Transverse colon (tissue), 4 donors: Measurements from ENCODE around the gene SLC29A4. TPM values are rescaled to one million over a fixed set of nuclear protein-coding genes. Genes with fewer than 3 reads are reported as not detected.
"Not testable (repeated sequence)": the region's sequence is repeated elsewhere in the genome, so short reads cannot be mapped to it uniquely, and the experiment has no call there.

Experiments
- DNase-seq: peaks from one replicate; pipeline ENCODE4 v3.0.0-alpha.2; 2019
- H3K27ac ChIP-seq, 4 donors: fragments of 200-600 bp; sonication (generic); 2 replicates each; pipeline ENCODE4 v1.5.1; 2016 to 2018; ENCODE audit warnings: inconsistent platforms in 4 of 4
- H3K27me3 ChIP-seq: fragments of 200-600 bp; sonication (generic); 2 replicates; pipeline ENCODE4 v1.5.1; 2017; ENCODE audit warnings: inconsistent platforms
- H3K36me3 ChIP-seq, 4 donors: fragments of 200-600 bp; sonication (generic); 2 replicates each; pipeline ENCODE4 v1.5.1; 2017 to 2019; ENCODE audit warnings: inconsistent platforms in 4 of 4
- H3K4me1 ChIP-seq, 4 donors: fragments of 200-600 bp; sonication (generic); 2 replicates each; pipeline ENCODE4 v1.5.1; 2017 to 2020; ENCODE audit warnings: inconsistent platforms in 4 of 4
- H3K4me3 ChIP-seq, 4 donors: fragments of 200-600 bp; sonication (generic); 1 replicate in 1 of 4; 2 replicates in 3 of 4; pipeline versions ENCODE4 v1.5.1 to v1.6.1; 2017 to 2019; ENCODE audit warnings: inconsistent platforms in 4 of 4
- H3K9me3 ChIP-seq, 2 donors: fragments of 200-600 bp; sonication (generic); 2 replicates each; pipeline ENCODE4 v1.5.1; 2017 to 2019; ENCODE audit warnings: inconsistent platforms in 2 of 2
- CTCF ChIP-seq, 5 experiments: fragments of 200-600 bp in 3 of 5; fragments of 450-650 bp in 2 of 5; sonication (generic) in 3 of 5; IDR thresholded peaks; 1 replicate in 2 of 5; 2 replicates in 3 of 5; pipeline ENCODE4 v1.5.1; 2016 to 2017; ENCODE audit warnings: antibody characterized with exemption in 5 of 5, inconsistent platforms in 3 of 5, mild to moderate bottlenecking in 2 of 5, moderate library complexity in 1 of 5
- EP300 ChIP-seq: sonication (generic); formaldehyde crosslinking; IDR thresholded peaks from one replicate; pipeline ENCODE4 v1.6.1; 2017; ENCODE audit warnings: antibody characterized with exemption, low read depth
- POLR2A ChIP-seq: fragments of 450-650 bp; IDR thresholded peaks from one replicate; pipeline ENCODE4 v1.6.1; 2016; ENCODE audit warnings: antibody characterized with exemption, mild to moderate bottlenecking, moderate library complexity
- POLR2AphosphoS5 ChIP-seq, 3 donors: sonication (generic); formaldehyde crosslinking; IDR thresholded peaks; one replicate each; pipeline ENCODE4 v1.6.1; 2016; ENCODE audit warnings: antibody characterized with exemption in 3 of 3
- WGBS, 2 donors: methylation state at CpG; one replicate each; pipeline ENCODE4 v1.1.5; 2018; ENCODE audit warnings: low coverage in 1 of 2; 5-methylcytosine and 5-hydroxymethylcytosine counted together
- in situ Hi-C, 4 donors: fragments of 200-750 bp; cut with MboI; loops; one replicate each; pipeline versions ENCODE4 v1.15.0 to v1.15.1; 2017; ENCODE audit warnings: low sequenced_read_pairs in 3 of 4, low pct_ligation_motif_present in 1 of 4, low pct_unique_long_range_greater_than_20kb in 1 of 4
- intact Hi-C: fragments of 100-400 bp; cut with DNase I; formaldehyde crosslinking; loops from one replicate; pipeline ENCODE4 v1.15.1; 2023; ENCODE audit warnings: low total_unique reads
- total RNA-seq, 4 donors: library from RNA; depleted of rRNA; stranded (reverse); fragments of >200 nt; gene quantifications; one replicate each; pipeline ENCODE4 v1.1.0, GENCODE V29; 2016

The SLC29A4 gene
- total RNA-seq, 4 donors from 2014 or later = 0.60 to 36.3 (median 2.6) TPM

- Histone ChIP-seq H3K36me3 (peaks cover 0 to 59% (median 27%) of the 10 kb centered on the region in 4 donors), H3K9me3 (peaks cover 0 to 7% of the 10 kb centered on the region in 2 donors), H3K27me3 (no peaks in the 10 kb centered on the region), H3K4me1 (no peaks in the 10 kb centered on the region), H3K27ac (no peak overlapping the region), H3K4me3 (no peak overlapping the region)
- DNase-seq = no peak
- TF ChIP-seq POLR2A = no peak
- TF ChIP-seq POLR2AphosphoS5 (IDR thresholded peaks at IDR 0.05) = no peak
- no peak for TF ChIP-seq EP300
- TF ChIP-seq CTCF (IDR thresholded peaks at IDR 0.05) = no peak
- 87% methylated on average over 29 of the region's 29 CpGs; no CpG with 5 or more reads in 1 of the 2 donors for WGBS, 2 donors
- in situ Hi-C loops = no loop called here
- intact Hi-C loops = no loop called here
Observed at GRCh38 chr7:5322621-5323410, 40.1 kb downstream of the SLC29A4 start.

- intact Hi-C loops, H3K27me3 ChIP-seq, H3K4me3 ChIP-seq, DNase-seq, H3K4me1 ChIP-seq, H3K27ac ChIP-seq, H3K9me3 ChIP-seq, in situ Hi-C loops: not testable (repeated sequence)
- H3K36me3 ChIP-seq = peaks cover 0 to 53% (median 24%) of the 10 kb centered on the region in 4 donors
- 92 to 93% methylated on average over 4 to 28 of the region's 31 CpGs for WGBS, 2 donors
Observed at GRCh38 chr7:5323800-5324781, 41.3 kb downstream of the SLC29A4 start.

DNA sequence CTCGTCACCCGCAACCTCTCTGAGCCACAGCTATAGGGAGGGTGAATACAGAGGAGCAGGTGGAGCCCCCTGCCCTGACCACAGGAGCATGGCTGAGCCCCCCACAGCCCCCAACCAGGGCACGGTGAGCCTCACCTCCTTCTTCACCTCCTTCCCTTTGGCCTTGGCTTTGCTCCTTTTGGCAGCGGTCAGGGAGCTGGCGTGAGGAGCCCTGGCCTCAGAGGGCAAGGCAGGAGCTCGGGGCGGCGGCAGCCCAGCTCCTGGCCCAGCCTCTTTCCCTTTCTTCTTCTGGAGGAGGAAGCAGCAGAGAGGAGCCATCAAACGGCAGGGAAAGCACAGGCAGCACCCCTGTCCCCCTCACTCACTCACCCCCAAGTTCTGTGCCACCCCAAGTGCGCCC is 42.2 kb downstream of the SLC29A4 start:
- DNase-seq = no peak
- H3K27me3 ChIP-seq = no peaks in the 10 kb centered on the region
- no peaks in the 10 kb centered on the region for H3K4me1 ChIP-seq
- in situ Hi-C loops (no loop called here), intact Hi-C loops (no loop called here)
- 91 to 93% methylated on average over 3 to 10 of the region's 10 CpGs for WGBS, 2 donors
- no peaks in the 10 kb centered on the region for H3K9me3 ChIP-seq
- H3K4me3 ChIP-seq = no peak overlapping the region
- no peak for TF ChIP-seq EP300
- TF ChIP-seq POLR2AphosphoS5 (IDR thresholded peaks at IDR 0.05) = no peak
- TF ChIP-seq POLR2A = no peak
- no peak for TF ChIP-seq CTCF (IDR thresholded peaks at IDR 0.05)
- peaks cover 0 to 49% (median 21%) of the 10 kb centered on the region in 4 donors for H3K36me3 ChIP-seq
- no peak overlapping the region for H3K27ac ChIP-seq

- no peak overlapping the region for H3K27ac ChIP-seq
- no peaks in the 10 kb centered on the region for H3K9me3 ChIP-seq
- intact Hi-C loops = no loop called here
- H3K4me1 ChIP-seq = peaks cover 0 to 19% (median 9%) of the 10 kb centered on the region in 4 donors
- WGBS, 2 donors = 93 to 100% methylated on average over 3 of the region's 3 CpGs
- no peak for TF ChIP-seq CTCF (IDR thresholded peaks at IDR 0.05)
- TF ChIP-seq POLR2AphosphoS5 (IDR thresholded peaks at IDR 0.05) = no peak
- no peak for TF ChIP-seq POLR2A
- no peak for TF ChIP-seq EP300
- in situ Hi-C loops = no loop called here
- H3K4me3 ChIP-seq = no peak overlapping the region
- H3K36me3 ChIP-seq = peaks cover 0 to 45% (median 20%) of the 10 kb centered on the region in 4 donors
- no peaks in the 10 kb centered on the region for H3K27me3 ChIP-seq
- no peak for DNase-seq
Observed at GRCh38 chr7:5330288-5330687, 47.5 kb downstream of the SLC29A4 start.
